G401.6 (cell line): ENCODE data around the gene MAGOH.

Source experiments
- FAIRE-seq: peaks from 2 replicates; lab custom pipeline; 2012; peaks lifted over from hg19 to GRCh38; lab: Jason Lieb, UNC

Gene MAGOH

DNA sequence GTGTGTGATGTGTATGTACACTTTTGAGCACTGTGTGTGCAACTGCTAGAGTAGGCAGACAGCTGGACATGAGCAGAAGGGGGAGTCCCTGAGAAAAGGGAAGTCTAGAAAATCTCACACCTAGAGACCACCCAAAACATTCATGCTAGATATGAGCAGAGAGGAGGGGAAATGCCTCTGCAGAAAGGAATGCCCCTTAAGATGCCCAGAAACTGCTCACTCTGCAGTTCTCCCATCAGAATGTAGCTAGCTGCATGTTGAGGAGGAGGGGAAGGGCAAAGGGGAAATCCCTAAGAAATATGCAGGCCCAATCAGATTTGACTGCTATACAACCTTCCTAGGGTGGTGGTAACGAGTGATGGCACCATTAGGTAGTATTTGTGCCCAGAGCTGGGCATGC lies 31.8 kb upstream of the MAGOH start:
- FAIRE-seq, result no peak

DNA sequence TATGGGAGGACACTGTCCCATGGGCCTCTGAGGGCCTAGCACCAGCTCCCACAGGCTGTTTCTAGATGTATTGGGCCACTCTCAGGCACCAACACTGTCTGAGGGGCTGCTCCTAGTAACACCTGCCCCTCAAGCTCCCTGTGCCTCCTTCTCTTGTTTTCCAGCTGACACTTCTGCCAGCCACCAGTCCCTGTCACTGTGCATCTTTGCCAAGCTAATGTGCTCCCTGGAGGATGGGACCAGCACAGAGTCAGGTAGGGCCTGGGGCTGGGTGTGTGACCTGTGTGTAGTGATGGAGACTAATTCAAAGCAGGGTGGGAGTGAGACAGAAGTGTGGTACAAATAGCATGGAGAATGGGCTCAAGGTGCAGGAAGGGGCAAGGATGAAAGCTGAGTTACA lies 29.4 kb upstream of the MAGOH start:
- no peak for FAIRE-seq

DNA sequence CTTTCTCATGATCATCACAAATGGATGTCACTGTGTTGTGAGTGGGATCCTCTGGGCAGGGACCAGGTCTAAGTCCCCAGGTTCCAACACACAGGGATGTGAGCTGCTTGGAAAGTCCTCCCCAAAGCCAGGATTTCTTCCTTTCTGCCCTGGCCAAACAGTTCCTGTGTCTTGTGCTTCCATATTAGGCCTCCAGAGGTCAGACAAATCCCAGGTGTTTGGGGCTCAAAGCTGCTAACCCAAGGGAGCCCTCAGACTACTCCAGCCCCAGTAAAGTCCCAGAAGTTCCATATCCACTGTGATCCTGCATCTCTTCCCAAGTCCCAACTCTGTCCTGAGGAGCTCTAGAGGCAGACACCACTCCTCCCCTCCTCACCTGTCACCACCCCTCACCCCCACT lies 27.7 kb upstream of the MAGOH start:
- no peak for FAIRE-seq

DNA sequence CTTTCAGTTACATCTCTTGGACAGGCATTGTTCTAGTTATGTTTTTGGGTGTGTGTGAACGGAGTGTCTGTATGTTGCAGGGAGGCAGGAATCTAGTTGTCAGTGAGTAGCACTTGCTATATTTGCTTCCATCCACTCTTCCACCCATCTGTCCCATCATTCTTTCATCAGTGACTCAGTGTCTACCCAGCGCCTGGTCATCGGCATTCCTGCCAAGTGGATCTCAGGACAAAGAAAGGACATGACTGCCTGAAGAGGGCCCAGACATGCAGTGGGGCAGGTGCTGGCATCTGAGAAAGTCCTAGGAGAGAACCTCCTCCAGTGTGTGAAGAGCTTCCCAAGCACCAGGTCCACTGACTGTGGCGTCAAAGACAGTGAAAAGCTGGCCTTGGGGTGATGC lies 27.3 kb upstream of the MAGOH start:
- FAIRE-seq, result no peak

DNA sequence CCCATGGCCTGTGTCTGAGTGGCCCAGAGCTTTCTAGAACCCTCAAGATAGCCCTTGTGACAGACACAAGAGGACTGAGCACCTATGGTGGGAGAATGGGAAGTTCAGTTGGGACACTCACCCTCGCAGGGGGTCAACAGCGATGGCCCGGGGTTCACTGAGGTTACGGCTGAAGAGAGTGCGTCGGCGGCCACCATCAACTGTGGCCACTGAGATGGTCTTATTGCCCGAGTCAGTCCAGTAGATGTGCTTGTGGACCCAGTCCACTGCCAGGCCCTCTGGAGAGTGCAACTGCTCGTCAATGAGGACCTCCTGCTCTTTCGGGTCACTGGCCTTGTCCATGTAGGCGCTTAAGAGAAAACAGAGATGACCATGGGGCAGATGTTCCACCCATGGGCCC lies 25.7 kb upstream of the MAGOH start:
- no peak for FAIRE-seq

DNA sequence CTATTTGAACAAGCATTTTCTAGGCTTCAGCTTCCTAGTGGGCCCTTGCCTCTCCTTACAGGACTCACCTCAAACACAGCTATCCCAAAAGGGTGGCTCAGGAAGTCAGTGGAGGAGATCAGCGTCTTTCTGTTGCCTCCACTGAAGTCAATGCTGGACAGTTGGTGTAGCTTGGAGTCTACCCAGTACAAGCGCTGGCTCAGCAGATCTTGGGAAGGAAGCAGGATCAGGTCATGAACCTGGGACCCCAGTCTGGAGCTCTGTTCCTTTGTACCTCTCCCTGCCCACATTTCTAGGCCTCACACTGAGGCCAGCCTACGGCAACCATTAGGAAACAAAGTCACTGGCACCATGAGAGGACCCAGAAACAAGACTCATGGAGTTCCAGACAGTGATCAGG lies 23.7 kb upstream of the MAGOH start:
- FAIRE-seq, result no peak

DNA sequence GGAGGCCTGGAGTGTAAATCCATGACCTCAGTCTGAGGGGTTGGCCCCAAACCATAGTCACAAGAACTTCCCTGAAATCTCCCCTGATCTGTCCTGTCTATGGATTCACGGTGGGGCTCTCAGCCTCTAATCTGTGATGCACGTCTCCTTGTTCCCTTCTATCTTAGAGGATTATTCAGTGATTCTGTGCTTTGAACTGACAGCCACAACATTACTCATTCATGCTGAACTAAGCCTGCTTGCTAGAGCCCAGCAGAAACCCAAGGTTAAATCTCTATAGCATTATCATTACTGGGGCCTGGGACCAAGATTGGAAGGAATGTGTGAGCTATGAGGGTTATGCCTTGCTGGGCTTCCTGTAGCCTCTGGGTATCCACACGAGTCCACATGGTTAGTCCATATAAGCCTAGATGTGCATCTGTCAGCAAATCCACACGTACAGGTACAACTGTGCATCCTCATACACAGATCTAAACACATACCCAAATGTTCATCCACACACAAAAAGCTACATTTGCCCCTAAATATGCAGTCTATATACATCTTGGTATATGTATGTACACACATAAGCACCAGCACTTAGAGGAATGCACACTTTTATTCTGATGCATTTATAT lies 22.4 kb upstream of the MAGOH start:
- FAIRE-seq, result no peak

DNA sequence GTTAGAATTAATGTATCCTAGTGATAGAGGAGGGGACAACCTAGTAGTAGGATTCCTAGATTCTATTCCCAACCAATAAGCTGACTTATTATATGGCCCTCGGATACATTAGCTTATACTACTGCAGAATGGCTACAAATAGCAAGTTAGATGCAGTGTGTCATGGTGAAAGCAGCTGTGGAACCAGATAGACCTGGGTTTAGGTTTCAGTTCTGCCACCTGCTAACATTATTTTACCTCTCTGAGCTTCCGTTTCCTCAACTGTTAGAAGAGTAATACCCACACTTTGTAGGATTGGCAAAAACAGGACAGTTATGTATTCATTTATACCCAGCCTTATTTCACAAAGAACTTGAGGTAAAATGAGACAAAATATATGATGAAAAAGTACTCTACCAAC lies 21.6 kb upstream of the MAGOH start:
- FAIRE-seq, result no peak

DNA sequence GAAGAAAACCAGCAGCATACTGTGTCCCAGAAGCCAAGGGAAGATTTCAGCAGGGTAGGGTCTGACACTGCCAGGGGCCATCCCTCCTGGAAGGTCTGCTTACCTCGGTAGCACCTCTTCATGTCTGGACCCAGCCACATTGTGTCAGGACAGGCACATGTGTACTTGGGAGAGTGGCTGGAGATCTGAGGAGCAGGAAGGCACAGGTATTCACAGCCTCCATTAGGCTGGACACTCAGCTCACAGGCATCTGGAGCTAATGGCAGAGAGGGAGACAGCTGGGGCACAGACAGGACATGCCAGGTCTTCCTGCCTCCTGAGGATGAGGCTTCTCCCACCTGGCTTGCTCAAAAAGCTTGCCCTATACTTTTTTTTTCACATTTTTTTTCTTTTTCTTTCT lies 19.9 kb upstream of the MAGOH start:
- FAIRE-seq, result no peak

DNA sequence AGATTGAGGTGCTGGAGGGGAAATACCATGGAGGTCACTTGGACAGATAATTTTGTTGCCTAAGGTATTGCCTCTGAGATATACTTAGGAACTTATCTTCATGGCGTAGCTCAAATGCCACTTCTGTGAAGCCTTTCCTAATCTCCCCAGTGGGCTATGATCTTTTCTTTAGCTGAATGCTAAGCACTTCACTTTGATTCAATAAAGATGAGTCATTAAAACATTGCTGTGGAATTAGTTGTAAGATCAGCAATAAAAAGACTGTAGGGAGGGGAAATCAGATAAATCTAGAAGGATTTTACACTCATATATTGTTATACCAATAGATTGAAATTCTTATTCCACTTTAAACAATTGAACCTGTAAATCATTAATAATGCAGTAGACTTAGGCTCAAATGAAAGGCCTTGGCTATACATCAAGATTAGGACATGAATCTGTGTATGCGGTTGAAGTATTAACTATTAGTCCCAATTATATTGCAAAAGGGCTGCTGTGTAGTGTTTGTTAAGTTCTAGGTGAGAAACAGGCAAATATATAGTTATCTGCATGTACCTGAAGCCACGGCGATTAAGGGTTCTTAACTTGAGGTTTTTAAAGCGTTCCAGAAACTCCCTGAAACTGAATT lies 19.2 kb upstream of the MAGOH start:
- FAIRE-seq, result no peak

DNA sequence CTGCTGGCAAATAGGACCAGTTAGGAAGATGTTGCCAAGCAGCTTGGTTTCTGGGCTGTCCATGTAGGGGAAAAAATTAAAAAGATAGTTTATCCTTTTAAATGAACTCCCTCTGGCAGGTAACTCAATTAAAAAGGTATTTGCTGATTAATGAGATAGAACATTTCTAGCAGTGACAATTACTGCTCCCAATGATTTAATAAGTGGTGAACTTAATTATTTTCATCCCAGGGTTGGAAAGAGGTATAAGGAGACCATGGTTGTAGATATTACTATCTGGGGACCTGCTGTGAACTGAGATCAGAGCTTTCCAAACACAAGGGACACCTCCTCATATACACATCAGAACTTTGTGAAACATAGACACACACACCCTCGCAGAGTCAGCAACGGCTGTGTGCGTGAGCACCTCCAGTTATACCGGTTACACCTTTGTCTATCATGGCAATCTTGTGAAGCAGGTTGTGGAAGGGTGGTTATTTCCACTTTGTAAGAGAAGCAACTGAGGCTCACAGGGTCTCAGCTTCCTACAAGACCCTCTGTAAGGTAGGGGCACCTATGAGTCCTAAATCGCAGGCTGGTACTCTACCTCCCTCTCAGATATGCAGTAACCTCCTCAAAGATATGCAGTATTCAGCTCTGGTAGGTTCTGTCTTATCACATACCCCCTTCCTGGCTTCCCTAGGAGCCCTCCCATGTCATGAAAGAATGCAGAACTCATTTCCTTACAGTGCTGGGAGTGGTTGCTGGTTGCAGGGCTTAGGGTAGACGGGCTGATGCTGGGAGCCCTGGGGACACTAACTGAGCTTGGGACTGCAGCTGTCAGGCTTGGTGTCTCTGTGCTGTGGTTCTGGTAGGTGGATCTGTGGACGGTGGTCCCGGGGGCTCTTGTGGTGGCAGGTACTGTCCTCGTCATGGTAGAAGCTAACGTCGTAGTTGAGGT lies 18.5 kb upstream of the MAGOH start:
- FAIRE-seq, result no peak

DNA sequence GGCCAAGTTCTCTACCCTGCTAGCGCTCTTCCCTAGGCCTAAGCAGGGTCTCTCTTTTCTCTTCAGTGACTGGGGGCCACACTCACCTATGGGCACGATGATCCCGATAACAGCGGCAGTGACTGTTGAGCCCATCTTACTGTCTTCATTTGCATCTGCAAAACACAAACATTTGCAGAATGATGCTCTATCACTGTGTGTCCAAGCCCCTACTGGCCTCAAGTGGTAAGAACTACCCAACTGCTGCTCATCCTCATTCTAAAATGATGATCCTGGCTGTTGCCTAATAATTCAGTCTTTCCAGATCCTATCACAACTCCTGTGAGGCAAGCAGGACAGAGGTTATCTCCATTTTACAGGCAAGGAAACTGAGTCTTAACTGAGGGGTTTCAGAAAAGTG lies 16.7 kb upstream of the MAGOH start:
- no peak for FAIRE-seq

DNA sequence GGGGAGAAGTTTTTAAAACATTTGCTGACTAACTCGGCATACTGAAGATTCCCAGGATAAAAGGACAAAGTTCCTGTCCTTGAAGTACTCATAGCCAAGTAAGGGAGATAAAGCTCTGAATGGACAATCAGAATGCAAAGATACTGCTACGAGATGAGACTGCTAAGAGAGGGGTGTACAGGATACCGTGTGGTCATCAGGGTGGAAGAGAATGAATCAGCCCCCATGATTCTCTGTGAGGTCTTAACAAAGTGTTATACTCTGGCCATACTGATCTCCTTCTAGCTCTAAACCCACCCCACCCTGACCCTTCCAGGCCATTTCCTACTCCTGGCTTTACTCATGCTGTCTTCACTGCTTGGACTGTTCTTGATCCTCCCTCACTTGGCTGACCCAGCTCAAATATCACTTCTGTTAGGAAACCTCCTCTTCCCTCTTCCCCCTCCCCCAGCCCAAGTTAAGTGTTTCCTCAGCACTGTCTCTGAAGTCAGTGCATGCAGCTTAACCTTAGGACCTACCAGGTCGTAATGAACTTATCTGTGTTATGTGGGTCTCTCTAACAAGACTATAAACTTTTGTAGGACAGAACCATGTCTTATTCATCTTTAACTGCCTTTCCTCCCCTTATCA lies 15.8 kb upstream of the MAGOH start:
- no peak for FAIRE-seq

DNA sequence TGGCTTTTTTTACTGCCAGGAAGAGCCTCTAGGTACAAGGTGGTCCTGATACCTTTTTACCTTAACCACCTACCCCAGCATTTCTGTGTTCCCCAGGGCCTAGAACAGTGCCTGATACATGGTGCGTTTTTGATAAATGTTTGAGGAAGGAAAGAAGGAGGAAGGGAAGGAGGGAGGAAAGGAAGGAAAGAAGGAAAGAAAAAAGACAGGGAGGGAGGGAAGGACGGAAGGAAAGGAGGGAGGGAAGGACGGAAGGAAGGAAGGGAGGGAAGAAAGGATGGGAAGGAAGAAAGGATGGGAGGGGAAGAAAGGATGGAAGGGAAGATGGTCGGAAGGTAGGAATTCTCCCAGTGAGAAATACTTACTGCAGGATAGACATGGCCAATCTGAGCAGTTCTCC lies 12.0 kb upstream of the MAGOH start:
- no peak for FAIRE-seq

DNA sequence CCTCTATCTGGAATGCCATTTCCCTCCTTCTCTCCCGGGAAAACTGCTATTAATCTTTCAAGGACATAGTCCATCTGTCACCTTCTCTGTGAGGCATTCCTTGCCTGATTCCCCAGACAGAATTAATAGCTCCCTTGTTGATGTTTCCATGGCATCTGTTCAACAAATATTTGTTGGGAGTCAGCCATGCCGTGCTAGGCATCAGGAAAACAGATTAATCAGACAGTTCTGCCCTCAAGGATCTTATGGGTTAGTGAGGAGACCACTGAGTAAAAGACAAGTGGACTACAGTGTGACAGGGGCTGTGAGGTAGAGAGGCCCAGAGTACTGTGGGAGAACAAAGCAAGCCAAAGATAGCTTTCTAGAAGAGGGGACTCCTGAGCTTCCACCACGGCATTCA lies 11.4 kb upstream of the MAGOH start:
- FAIRE-seq, result no peak

DNA sequence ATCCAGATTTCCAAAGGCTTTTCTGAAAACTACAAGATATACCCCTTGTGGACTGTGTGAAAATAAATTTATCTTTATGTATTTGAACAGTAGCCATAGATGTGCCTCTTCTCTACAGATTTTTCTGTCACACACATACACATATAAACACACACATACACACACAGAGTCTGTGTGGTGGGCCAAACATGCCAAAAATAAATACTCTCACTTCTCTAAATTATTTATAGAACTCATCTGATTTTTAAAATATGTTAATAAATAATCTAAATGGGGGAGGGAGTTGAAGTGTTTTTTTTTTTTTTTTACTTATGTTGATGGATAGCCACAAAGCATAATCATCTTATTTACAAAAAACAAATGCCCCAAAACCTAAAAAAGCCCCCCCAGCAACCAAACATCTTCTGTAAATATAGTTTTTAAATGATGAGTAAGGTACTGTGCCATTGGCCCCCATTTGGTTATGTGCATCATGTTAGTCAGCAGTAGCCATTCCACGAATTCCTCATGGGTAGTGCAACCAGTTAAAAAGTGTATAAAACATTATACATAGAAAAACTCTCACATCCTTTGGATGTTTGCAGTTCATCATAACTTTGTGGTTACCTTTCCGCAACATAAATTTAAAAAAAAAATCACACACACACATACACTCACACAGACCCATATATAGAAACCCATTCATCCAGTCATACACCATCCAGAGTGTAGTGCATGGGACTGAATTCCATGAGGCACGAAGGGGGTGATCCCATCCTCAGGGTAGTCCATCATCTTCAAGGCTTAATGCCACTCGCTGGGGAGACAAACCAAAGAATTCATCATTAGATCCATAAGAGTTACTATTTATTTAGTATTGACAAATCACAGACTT lies 8.2 kb upstream of the MAGOH start:
- no peak for FAIRE-seq

DNA sequence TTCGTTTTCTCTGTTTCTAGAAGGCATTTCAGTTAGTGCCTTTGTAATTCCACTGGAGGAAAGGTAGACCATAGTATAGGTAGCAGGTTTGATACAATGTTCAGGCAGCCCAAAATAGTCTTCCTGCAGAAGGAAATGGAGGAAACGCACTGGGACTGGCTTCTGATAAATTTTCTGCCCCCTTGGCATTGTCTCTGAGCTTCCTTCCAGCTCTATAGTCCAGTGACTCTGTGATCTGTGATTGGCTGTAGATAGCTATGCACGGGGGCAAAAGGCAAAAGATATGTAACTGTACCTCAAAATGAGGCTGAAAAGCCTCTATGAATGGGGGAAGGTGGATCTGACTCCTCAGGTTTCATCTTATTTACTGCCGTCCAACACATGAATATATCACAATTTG lies 5.8 kb upstream of the MAGOH start:
- no peak for FAIRE-seq

DNA sequence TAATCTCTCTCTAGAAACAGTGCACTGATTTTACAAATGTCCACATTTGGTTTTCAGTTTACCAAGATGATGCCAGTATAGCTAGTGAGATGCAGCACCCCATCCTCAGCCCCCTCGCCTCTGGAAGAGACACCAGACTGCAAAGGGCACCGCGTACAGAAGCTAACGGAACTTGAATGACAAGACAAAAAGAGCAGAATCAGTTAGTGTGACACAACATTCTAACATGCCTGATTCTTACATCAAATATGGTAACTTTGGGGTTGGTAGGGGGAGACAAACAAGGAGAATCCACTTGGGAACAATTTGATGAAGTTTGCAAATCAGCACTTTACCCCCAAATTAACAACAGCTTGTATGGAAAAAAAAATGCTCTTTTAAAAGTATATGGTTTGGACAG lies 4.1 kb upstream of the MAGOH start:
- no peak for FAIRE-seq

DNA sequence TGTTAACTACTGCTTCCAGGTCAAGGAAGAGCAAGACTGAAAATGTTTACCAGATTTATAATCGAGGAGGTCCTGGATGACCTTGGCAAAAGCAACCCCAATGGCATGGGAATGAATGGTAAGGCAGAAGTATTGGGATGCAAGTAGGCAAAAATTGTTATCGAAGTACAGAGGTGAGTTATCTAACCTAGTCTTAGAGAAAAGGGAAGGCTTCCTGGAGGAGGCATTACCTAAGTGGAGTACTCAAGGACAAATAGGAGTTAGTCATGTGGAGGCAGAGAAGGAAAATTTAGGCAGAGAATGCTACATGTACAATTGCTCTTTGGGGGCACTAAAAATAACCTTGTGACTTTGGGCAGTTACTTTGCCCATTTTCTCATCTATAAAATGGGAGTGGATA lies 3.5 kb upstream of the MAGOH start:
- no peak for FAIRE-seq

DNA sequence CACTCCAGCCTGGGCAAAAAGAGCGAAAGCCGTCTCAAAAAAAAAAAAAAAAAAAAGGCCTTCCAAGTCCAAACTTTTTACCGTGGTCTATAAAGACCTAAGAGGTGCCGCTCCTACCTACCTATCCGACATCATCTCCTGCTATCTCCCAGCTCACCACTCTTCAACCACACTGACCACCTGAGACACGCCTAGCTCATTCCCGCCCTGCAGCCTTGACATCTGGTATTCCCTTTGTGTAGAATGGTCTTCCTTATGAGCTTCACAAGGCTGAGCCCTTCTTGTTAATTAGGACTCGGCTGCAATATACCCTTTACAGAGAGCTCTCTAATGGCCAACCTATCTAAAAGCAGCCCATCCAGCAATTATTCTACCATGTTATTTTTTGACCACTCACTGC lies 680 bp downstream of the MAGOH start:
- FAIRE-seq, result no peak

DNA sequence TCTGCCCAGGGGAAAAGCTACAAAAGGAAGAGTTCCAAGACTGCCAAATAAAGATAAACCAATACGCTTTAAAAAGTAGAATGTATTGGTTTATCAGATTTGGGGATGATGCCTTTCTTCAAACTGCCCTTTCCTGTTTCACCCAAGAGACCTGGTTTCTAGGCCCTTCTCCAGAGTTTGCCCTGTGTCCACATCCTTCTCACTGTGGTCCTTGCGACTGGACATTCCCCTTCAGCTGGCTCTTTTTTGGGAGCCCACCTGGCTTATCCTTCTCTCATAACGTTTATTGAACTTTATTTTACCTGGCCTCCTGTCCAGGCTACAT lies 17.4 kb downstream of the MAGOH start:
- no peak for FAIRE-seq
